Breast epithelium (tissue), 4 donors: ENCODE data around the gene ESF1. TPM values are rescaled to one million over a fixed set of nuclear protein-coding genes. Genes with fewer than 3 reads are reported as not detected.
A peak's percentile ranks its signal among the peaks of the same experiment; 100 is the strongest.

ENCODE experiments used
- DNase-seq, 2 donors: peaks; one replicate each; pipeline ENCODE4 v3.0.0-alpha.2; 2019; ENCODE audit warnings: low spot score in 2 of 2
- H3K27ac ChIP-seq, 2 donors: fragments of 200-600 bp; sonication (generic) in 1 of 2; one replicate each; pipeline ENCODE4 v1.5.1; 2016 to 2019; ENCODE audit warnings: mild to moderate bottlenecking in 1 of 2
- H3K27me3 ChIP-seq, 2 donors: fragments of 200-600 bp; sonication (generic) in 1 of 2; one replicate each; pipeline versions ENCODE4 v1.5.1 to v1.6.0; 2017 to 2019; ENCODE audit warnings: control low read depth in 1 of 2, mild to moderate bottlenecking in 1 of 2
- H3K36me3 ChIP-seq: fragments of 200-600 bp; one replicate; pipeline ENCODE4 v1.5.1; 2019
- H3K4me1 ChIP-seq, 2 donors: fragments of 200-600 bp; sonication (generic); one replicate each; pipeline ENCODE4 v1.5.1; 2016 to 2019; ENCODE audit warnings: control low read depth in 1 of 2
- H3K4me3 ChIP-seq, 3 donors: fragments of 200-600 bp; sonication (generic); 1 replicate in 2 of 3; 2 replicates in 1 of 3; pipeline ENCODE4 v1.5.1; 2016 to 2019; ENCODE audit warnings: mild to moderate bottlenecking in 3 of 3, moderate library complexity in 2 of 3
- H3K9me3 ChIP-seq, 2 donors: fragments of 200-600 bp; sonication (generic) in 1 of 2; one replicate each; pipeline ENCODE4 v1.5.1; 2016 to 2019; ENCODE audit warnings: control low read depth in 1 of 2
- CTCF ChIP-seq, 3 donors: fragments of 450-650 bp; IDR thresholded peaks; one replicate each; pipeline ENCODE4 v1.5.1; 2016 to 2017; ENCODE audit warnings: antibody characterized with exemption in 3 of 3, mild to moderate bottlenecking in 3 of 3, moderate library complexity in 3 of 3
- POLR2A ChIP-seq: fragments of 450-650 bp; IDR thresholded peaks from one replicate; pipeline ENCODE4 v1.6.1; 2016; ENCODE audit warnings: antibody characterized with exemption, mild to moderate bottlenecking, moderate library complexity
- POLR2AphosphoS5 ChIP-seq, 3 donors: sonication (generic); formaldehyde crosslinking; IDR thresholded peaks; one replicate each; pipeline ENCODE4 v1.6.1; 2017; ENCODE audit warnings: antibody characterized with exemption in 3 of 3
- intact Hi-C: fragments of 100-400 bp; cut with DNase I; formaldehyde crosslinking; loops from one replicate; pipeline ENCODE4 v1.15.1; 2023; ENCODE audit warnings: low total_unique reads
- total RNA-seq, 3 donors: library from RNA; depleted of rRNA; stranded (reverse); fragments of >200 nt; gene quantifications; one replicate each; pipeline ENCODE4 v1.1.0, GENCODE V29; 2016

The ESF1 gene
- total RNA-seq, 3 donors from 2014 or later: 13.8 to 19.0 (median 17.7) TPM

- TF ChIP-seq POLR2A (no peak), POLR2AphosphoS5 (IDR thresholded peaks at IDR 0.05) (no peak), CTCF (IDR thresholded peaks at IDR 0.05) (no peak)
- H3K9me3 ChIP-seq: no peaks in the 10 kb centered on the region
- no peaks in the 10 kb centered on the region for H3K4me1 ChIP-seq
- intact Hi-C loops: loop anchor here (10.0 kb wide), 1 partner anchor 241 kb away; no protein-coding TSS in a partner anchor
- no peak overlapping the region for H3K27ac ChIP-seq
- no peaks in the 10 kb centered on the region for H3K36me3 ChIP-seq
- H3K27me3 ChIP-seq: no peaks in the 10 kb centered on the region
- no peak overlapping the region for H3K4me3 ChIP-seq
- DNase-seq: no peak
Measured at GRCh38 chr20:13813910-13814309, 29.2 kb upstream of the ESF1 start.

- Histone ChIP-seq H3K27me3 (no peaks in the 10 kb centered on the region), H3K4me1 (no peaks in the 10 kb centered on the region), H3K27ac (no peak overlapping the region), H3K36me3 (no peaks in the 10 kb centered on the region), H3K4me3 (no peak overlapping the region), H3K9me3 (no peaks in the 10 kb centered on the region)
- TF ChIP-seq CTCF (IDR thresholded peaks at IDR 0.05): no peak
- TF ChIP-seq POLR2A: no peak
- TF ChIP-seq POLR2AphosphoS5 (IDR thresholded peaks at IDR 0.05): no peak
- DNase-seq: no peak
- intact Hi-C loops: loop anchor here (10.0 kb wide), 1 partner anchor 244 kb away; no protein-coding TSS in a partner anchor
Measured at GRCh38 chr20:13810446-13810845, 25.7 kb upstream of the ESF1 start.

GRCh38 chr20:13809855-13810254, 25.1 kb upstream of the ESF1 start:
- intact Hi-C loops: loop anchor here (10.0 kb wide), 1 partner anchor 245 kb away; no protein-coding TSS in a partner anchor
- Histone ChIP-seq H3K9me3 (no peaks in the 10 kb centered on the region), H3K4me3 (no peak overlapping the region), H3K4me1 (no peaks in the 10 kb centered on the region), H3K27ac (no peak overlapping the region), H3K27me3 (no peaks in the 10 kb centered on the region), H3K36me3 (no peaks in the 10 kb centered on the region)
- TF ChIP-seq POLR2AphosphoS5 (IDR thresholded peaks at IDR 0.05): no peak
- no peak for TF ChIP-seq CTCF (IDR thresholded peaks at IDR 0.05)
- no peak for TF ChIP-seq POLR2A
- no peak for DNase-seq

GRCh38 chr20:13809373-13809772, 24.7 kb upstream of the ESF1 start:
- Histone ChIP-seq H3K9me3 (no peaks in the 10 kb centered on the region), H3K27me3 (no peaks in the 10 kb centered on the region), H3K4me1 (no peaks in the 10 kb centered on the region), H3K36me3 (no peaks in the 10 kb centered on the region), H3K27ac (no peak overlapping the region), H3K4me3 (no peak overlapping the region)
- intact Hi-C loops: no loop called here
- no peak for DNase-seq
- no peak for TF ChIP-seq POLR2A
- no peak for TF ChIP-seq CTCF (IDR thresholded peaks at IDR 0.05)
- no peak for TF ChIP-seq POLR2AphosphoS5 (IDR thresholded peaks at IDR 0.05)

GRCh38 chr20:13800728-13801134, 16.0 kb upstream of the ESF1 start:
- Histone ChIP-seq H3K4me1 (no peaks in the 10 kb centered on the region), H3K27ac (peak overlapping the region; percentile 66 to 77), H3K36me3 (peaks cover 3% of the 10 kb centered on the region), H3K9me3 (no peaks in the 10 kb centered on the region), H3K27me3 (no peaks in the 10 kb centered on the region), H3K4me3 (no peak overlapping the region)
- intact Hi-C loops: no loop called here
- TF ChIP-seq POLR2AphosphoS5 (IDR thresholded peaks at IDR 0.05): peak; percentile 45 to 80 (median 52)
- no peak for TF ChIP-seq CTCF (IDR thresholded peaks at IDR 0.05)
- DNase-seq: peak; percentile 77 to 95
